WERI-Rb-1 (cell line): Measurements from ENCODE around the gene RASEF.

Experiments used
- DNase-seq: peaks from one replicate; pipeline ENCODE4 v3.0.0-alpha.2; 2020
- H3K27ac ChIP-seq: fragments of 250-450 bp; sonication (Bioruptor Pico); 2 replicates; pipeline ENCODE4 v1.5.1; 2020; ENCODE audit warnings: mild to moderate bottlenecking, moderate library complexity
- H3K27me3 ChIP-seq: fragments of 250-450 bp; sonication (Bioruptor Pico); 2 replicates; pipeline ENCODE4 v1.5.1; 2021; ENCODE audit warnings: mild to moderate bottlenecking, low read depth, moderate library complexity; ENCODE audit not compliant: insufficient read depth, severe bottlenecking
- H3K36me3 ChIP-seq: fragments of 250-450 bp; sonication (Bioruptor Pico); 2 replicates; pipeline ENCODE4 v1.5.1; 2020; ENCODE audit warnings: mild to moderate bottlenecking, moderate library complexity
- H3K4me3 ChIP-seq: 2 replicates; pipeline ENCODE4 v1.5.1; 2011; ENCODE audit warnings: low read depth, mild to moderate bottlenecking, control low read depth, low read length
- H3K9me3 ChIP-seq: fragments of 250-450 bp; sonication (Bioruptor Pico); 2 replicates; pipeline ENCODE4 v1.5.1; 2021; ENCODE audit warnings: mild to moderate bottlenecking, moderate library complexity; ENCODE audit not compliant: severe bottlenecking
- CTCF ChIP-seq: IDR thresholded peaks from 2 replicates; pipeline ENCODE4 v1.5.1; 2011; ENCODE audit warnings: low read depth, mild to moderate bottlenecking, control low read depth, inconsistent platforms, low read length

The RASEF gene

GRCh38 chr9:83020327-83020726 lies 42.6 kb downstream of the RASEF start:
- Histone ChIP-seq H3K4me3 (no peak overlapping the region), H3K27me3 (no peaks in the 10 kb centered on the region), H3K36me3 (no peaks in the 10 kb centered on the region), H3K27ac (no peak overlapping the region), H3K9me3 (no peaks in the 10 kb centered on the region)
- TF ChIP-seq CTCF, result no peak
- no peak for DNase-seq

- H3K27me3 ChIP-seq, result no peaks in the 10 kb centered on the region
- H3K27ac ChIP-seq, result no peak overlapping the region
- DNase-seq, result no peak
- H3K4me3 ChIP-seq, result no peak overlapping the region
- no peaks in the 10 kb centered on the region for H3K36me3 ChIP-seq
- TF ChIP-seq CTCF, result no peak
- H3K9me3 ChIP-seq, result no peaks in the 10 kb centered on the region
These were observed 43.7 kb downstream of the RASEF start for GRCh38 chr9:83019246-83019645.

DNA sequence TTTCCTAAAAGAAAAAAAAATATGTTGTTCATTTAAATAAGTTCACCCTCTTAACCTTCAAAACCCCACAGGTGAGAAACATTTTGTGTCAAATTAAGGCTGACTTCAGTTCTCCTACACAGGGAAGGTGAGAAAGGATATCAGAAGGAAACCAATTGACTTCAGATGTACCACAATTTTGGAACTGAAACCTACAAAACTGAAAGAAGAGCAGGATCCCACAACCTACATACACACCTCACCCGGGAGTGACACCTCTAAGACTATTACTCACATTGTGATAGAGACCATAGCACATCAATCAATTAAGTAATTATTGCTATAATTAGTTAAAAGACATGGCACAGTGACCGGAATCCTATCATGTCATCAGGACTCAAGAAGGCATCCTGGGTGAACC lies 47.0 kb downstream of the RASEF start:
- no peak for TF ChIP-seq CTCF
- no peak overlapping the region for H3K27ac ChIP-seq
- no peak for DNase-seq
- H3K27me3 ChIP-seq, result no peaks in the 10 kb centered on the region
- no peaks in the 10 kb centered on the region for H3K9me3 ChIP-seq
- H3K4me3 ChIP-seq, result no peak overlapping the region
- H3K36me3 ChIP-seq, result no peaks in the 10 kb centered on the region

- no peaks in the 10 kb centered on the region for H3K9me3 ChIP-seq
- TF ChIP-seq CTCF, result no peak
- H3K36me3 ChIP-seq, result no peaks in the 10 kb centered on the region
- H3K27ac ChIP-seq, result no peak overlapping the region
- DNase-seq, result no peak
- H3K27me3 ChIP-seq, result no peaks in the 10 kb centered on the region
- no peak overlapping the region for H3K4me3 ChIP-seq
These were observed 48.9 kb downstream of the RASEF start for GRCh38 chr9:83013867-83014605.

DNA sequence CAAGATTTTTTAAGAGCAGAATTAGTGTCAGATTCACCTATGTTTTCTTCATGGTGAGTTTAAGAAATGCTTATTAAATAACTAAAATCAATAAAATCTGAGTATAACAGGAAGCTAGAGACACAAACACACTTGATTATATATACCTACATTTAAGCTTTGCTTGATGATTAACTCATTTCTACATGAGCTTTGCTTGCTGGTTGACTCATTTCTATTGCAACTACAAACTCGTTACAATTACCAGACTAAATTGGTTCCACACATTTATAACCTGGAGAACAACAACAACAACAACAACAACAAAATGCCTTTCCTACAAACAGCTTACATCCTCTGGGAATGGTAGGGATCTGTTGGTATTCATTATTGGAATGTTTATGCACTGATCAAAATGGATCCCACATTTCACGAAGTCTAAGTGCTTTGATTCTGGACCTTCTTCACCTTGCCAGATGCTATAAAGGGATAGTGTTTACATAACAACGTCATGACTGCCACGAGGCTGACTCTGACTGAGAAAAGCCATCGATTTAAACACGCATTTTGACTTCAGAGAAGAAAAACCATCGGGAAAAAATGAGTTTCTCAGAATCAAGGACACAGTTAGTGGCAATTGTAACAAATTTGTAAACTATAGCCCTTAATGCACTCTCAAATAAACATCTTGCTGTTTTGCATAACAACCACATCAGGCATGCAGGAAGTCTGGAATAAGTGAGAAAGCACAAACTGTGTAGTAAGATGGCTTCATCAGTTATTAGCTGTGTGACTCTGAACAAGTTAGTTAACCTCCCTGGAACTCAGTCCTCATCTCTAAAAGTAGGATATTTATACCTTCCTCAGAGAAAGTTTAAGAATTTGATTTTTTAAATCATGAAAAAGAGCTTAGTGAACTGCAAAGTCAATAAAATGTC lies 49.8 kb downstream of the RASEF start:
- Histone ChIP-seq H3K36me3 (no peaks in the 10 kb centered on the region), H3K9me3 (no peaks in the 10 kb centered on the region), H3K4me3 (no peak overlapping the region), H3K27me3 (no peaks in the 10 kb centered on the region), H3K27ac (no peak overlapping the region)
- TF ChIP-seq CTCF, result no peak
- no peak for DNase-seq
